HG03064 (cell line): ENCODE measurements around the gene BLOC1S3.

Source experiments
- ATAC-seq: cut with Tn5 transposase; IDR thresholded peaks from one replicate; pipeline ENCODE4 v1.9.1; 2021; ENCODE audit warnings: low read depth; ENCODE audit not compliant: unreplicated experiment

BLOC1S3 gene

GRCh38 chr19:45145270-45146189 is 33.1 kb upstream of the BLOC1S3 start:
- no peak for ATAC-seq

- ATAC-seq: no peak
Measured at GRCh38 chr19:45146251-45146650, 32.3 kb upstream of the BLOC1S3 start.

- no peak for ATAC-seq
Measured at GRCh38 chr19:45146741-45147205, 31.8 kb upstream of the BLOC1S3 start.

GRCh38 chr19:45147835-45148676 is 30.5 kb upstream of the BLOC1S3 start:
- no peak for ATAC-seq

GRCh38 chr19:45149129-45149528 is 29.5 kb upstream of the BLOC1S3 start:
- ATAC-seq: no peak

- no peak for ATAC-seq
Measured at GRCh38 chr19:45150180-45150579, 28.4 kb upstream of the BLOC1S3 start.

- ATAC-seq: no peak
Measured at GRCh38 chr19:45150751-45151281, 27.8 kb upstream of the BLOC1S3 start.

GRCh38 chr19:45151320-45151719 is 27.3 kb upstream of the BLOC1S3 start:
- ATAC-seq: no peak

GRCh38 chr19:45151821-45152503 is 26.6 kb upstream of the BLOC1S3 start:
- no peak for ATAC-seq

- ATAC-seq: no peak
Measured at GRCh38 chr19:45152504-45153338, 25.9 kb upstream of the BLOC1S3 start.

GRCh38 chr19:45153339-45154063 is 25.1 kb upstream of the BLOC1S3 start:
- ATAC-seq: no peak

- ATAC-seq: no peak
Measured at GRCh38 chr19:45154064-45154827, 24.3 kb upstream of the BLOC1S3 start.

- ATAC-seq: no peak
Measured at GRCh38 chr19:45156011-45156630, 22.5 kb upstream of the BLOC1S3 start.

GRCh38 chr19:45156751-45157150 is 21.8 kb upstream of the BLOC1S3 start:
- no peak for ATAC-seq

GRCh38 chr19:45158503-45159209 is 19.9 kb upstream of the BLOC1S3 start:
- ATAC-seq: no peak

- ATAC-seq: no peak
Measured at GRCh38 chr19:45159210-45159970, 19.2 kb upstream of the BLOC1S3 start.

- ATAC-seq: no peak
Measured at GRCh38 chr19:45159971-45160324, 18.6 kb upstream of the BLOC1S3 start.
